HG03060 (cell line): ENCODE data around the gene PTMS.

ENCODE experiments used
- ATAC-seq: cut with Tn5 transposase; IDR thresholded peaks from one replicate; pipeline ENCODE4 v1.9.1; 2021; ENCODE audit warnings: low read depth, moderate number of reproducible peaks; ENCODE audit not compliant: unreplicated experiment

Gene PTMS

GRCh38 chr12:6770600-6770999, 4.4 kb downstream of the PTMS start:
- no peak for ATAC-seq

GRCh38 chr12:6771091-6771495, 4.9 kb downstream of the PTMS start:
- no peak for ATAC-seq

DNA sequence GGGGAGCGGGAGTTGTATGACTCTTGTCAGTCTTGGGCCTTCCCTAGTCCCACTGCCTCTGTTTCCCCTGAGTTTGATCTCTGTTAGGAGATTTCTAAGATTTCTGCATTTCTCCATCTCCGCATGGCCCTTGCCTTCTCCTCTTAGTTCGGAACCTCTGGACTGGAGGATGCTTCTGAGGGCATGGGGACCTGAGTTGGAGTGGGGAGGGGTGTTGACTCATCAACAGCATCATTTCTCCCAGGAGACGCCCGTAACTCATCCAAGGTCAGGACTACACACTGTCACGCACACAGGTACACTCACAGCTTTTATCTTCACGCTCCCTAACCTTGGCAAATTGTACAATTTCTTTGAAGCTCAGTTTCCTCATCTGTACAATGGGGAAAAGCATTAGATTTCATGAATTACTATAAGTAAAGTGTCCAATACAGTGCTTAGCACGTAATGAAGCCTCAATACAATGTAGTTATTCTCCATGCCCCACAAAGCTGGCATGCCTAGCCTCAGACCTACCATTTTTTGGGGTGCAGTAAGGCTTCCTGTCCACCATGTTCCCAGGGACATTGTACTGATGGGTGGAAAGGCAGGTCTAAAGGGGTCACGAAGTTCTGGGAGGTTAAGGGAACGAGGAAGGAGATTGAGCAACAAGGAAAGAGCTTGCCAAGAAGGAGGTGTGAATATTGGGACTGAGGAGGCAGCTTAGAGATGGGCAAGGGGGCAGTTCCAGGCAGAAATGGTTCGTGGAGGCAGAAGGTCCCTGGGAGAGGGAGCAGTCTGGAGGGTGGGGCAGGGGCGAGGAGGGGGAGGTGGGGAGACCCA, 5.6 kb downstream of the PTMS start:
- no peak for ATAC-seq

DNA sequence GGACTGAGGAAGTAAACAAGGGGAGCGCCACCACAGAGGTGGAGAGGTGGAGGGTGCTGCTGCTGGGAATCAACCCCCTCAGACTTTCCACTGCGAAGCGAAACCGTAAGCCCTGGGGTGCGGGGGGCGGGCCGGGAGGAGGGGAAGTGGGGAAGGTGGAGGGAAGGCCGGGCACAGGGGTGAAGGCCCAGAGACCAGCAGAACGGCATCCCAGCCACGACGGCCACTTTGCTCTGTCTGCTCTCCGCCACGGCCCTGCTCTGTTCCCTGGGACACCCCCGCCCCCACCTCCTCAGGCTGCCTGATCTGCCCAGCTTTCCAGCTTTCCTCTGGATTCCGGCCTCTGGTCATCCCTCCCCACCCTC, 6.2 kb downstream of the PTMS start, which contains the start of gene LAG3:
Gene LAG3, plus strand, starts transcription at position 190 of the 365 bp plus-strand sequence. CDS start 333 bp downstream, outside the sequence.
- no peak for ATAC-seq

GRCh38 chr12:6772726-6773589, 6.8 kb downstream of the PTMS start:
- no peak for ATAC-seq

GRCh38 chr12:6773590-6774351, 7.6 kb downstream of the PTMS start:
- ATAC-seq, result no peak

DNA sequence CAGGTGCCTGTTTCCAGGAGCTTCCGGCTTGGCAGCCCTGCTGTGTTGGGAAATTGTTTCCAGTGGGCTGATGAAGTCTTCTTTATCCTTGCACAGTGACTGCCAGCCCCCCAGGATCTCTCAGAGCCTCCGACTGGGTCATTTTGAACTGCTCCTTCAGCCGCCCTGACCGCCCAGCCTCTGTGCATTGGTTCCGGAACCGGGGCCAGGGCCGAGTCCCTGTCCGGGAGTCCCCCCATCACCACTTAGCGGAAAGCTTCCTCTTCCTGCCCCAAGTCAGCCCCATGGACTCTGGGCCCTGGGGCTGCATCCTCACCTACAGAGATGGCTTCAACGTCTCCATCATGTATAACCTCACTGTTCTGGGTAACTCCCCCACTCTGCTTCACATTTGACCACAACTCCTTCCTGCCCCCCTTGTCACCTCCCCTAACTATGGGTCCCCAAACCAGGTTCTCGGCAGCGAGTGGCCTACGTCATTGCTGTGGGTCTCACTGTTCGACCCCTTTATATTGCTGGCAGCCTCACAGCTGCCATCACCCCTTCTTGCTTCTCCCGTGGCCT, 8.4 kb downstream of the PTMS start:
- no peak for ATAC-seq

DNA sequence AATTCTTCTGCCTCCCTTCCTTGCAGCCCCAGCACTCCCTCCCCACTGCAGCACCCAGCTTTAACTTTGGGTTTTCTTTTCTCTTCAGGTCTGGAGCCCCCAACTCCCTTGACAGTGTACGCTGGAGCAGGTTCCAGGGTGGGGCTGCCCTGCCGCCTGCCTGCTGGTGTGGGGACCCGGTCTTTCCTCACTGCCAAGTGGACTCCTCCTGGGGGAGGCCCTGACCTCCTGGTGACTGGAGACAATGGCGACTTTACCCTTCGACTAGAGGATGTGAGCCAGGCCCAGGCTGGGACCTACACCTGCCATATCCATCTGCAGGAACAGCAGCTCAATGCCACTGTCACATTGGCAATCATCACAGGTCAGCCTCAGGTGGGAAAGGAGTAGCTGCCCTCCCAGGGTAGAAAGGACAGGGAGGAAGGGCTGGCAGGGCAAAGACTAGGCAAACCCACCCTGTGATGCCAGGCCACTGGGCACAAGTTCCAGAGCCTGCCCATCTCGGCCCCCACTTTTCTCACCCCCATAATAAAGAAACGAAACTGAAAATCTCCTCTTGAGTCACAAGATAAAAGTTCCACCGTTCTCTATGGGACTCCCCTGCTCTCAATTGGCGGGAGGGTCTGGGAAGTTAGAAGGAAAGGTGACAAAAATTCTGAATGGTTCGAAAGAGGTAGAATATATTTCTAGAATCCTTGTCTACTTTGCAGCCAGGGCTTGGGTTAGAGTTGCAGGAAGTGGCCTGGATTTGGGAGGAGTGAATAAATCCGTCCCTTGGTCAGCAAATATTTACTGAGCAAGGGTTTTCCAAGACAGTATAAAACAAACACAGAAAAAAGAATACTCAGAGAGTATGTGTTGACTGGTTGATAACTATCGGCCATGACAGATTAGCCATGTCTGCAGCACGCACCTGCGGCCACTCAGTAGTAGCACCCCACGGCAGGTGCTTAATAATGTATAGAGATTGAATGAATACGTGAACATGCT, 9.3 kb downstream of the PTMS start:
- no peak for ATAC-seq

DNA sequence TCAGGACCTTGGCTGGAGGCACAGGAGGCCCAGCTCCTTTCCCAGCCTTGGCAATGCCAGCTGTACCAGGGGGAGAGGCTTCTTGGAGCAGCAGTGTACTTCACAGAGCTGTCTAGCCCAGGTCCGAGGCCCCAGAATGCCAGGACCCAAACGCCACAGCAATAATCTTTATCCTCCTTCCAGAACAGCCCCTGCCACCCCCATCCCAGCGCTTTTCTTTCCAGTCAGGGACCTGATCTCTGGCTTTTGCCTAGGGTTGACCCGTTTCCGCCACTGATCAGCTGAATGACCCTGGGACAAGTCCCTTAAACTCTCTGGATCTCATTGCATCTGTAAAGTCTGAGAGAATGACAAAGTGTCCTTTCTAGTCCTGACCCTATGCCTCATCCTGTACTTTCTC, 11.2 kb downstream of the PTMS start:
- ATAC-seq, result no peak

- no peak for ATAC-seq
Observed at GRCh38 chr12:6778217-6778573, 12.0 kb downstream of the PTMS start.

DNA sequence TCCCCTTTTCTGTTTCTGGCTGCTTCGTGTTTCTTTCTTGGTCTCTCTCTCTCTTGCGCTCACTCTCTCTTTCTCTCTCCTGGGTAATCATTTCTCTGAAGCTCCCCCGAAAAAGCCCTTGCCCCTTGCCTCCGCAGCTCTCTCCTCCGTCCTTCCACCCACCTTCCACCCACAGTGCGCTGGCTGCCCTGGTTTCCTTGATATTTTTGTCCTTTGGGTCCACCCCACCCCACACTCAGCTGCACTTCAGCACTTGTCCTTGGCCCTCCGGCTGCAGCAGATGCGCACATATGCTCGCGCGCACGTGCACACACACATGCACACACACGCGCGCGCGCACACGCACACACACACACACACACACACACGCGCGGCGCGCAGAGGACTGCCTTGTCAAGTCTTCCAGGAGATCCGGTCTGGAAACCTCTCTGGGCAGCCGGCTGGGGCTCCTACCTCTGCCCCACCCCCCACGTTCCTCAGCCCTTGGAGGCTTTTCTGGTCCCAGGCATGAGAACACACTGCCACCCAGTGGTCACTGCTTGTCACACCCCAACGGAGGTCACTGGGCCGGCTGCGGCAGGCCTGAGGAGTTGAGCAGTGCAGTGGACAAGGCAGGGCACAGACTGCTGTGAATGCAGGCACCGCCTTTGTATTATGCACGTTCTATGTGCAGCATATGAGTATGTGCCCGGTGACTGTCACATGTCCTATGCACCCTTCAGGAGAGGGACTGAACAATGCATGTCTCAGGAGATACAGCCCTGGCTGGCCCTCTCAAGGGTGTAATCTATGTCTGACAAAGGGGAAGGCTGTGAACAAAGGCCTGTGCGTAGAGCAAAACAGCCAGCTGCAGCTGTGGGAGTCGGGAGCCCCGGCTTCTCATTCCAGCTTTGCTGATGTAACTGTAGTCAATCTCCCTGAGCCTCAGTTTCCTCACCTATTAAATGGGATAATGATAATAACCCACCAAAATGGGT, 12.7 kb downstream of the PTMS start:
- peak; percentile 58 for ATAC-seq

- no peak for ATAC-seq
Observed at GRCh38 chr12:6779708-6780432, 13.7 kb downstream of the PTMS start.

- ATAC-seq, result no peak
Observed at GRCh38 chr12:6780573-6780972, 14.4 kb downstream of the PTMS start.

DNA sequence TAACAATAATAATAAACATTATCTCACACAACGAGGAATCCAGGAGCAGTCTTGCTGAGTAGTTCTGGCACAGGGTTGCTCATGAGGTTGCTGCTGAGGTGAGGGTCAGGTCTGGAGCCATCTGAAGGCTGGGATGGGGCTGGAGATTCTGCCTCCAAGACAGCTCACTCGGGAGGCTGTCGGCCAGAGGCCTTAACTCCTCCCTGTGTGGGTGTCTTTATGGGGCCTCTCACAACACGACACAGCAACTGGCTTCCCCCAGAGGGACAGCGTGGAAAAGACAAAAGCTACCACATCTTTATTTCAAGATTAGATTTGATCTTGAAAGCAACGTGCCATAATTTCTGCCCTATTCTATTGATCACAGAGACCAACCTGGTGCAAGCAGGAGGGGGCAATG, 16.0 kb downstream of the PTMS start:
- no peak for ATAC-seq

- no peak for ATAC-seq
Observed at GRCh38 chr12:6782850-6783566, 16.8 kb downstream of the PTMS start.

DNA sequence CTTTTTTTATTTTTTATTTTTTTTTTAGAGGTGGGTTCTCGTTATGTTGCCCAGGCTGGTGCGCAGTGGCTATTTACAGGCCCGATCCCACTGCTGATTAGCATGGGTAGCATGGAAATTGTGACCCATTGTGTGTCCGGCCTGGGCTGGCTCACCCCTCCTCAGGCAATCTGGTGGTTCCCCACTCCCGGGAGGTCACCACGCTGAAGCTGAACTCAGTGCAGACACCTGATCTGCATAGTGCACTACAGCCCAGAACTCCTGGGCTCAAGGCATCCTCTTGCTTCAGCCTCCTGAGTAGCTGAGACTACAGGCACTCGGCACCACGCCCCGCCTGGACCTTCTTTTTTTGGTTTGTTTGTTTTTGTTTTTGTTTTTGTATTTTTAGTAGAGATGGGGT, 17.7 kb downstream of the PTMS start:
- no peak for ATAC-seq

DNA sequence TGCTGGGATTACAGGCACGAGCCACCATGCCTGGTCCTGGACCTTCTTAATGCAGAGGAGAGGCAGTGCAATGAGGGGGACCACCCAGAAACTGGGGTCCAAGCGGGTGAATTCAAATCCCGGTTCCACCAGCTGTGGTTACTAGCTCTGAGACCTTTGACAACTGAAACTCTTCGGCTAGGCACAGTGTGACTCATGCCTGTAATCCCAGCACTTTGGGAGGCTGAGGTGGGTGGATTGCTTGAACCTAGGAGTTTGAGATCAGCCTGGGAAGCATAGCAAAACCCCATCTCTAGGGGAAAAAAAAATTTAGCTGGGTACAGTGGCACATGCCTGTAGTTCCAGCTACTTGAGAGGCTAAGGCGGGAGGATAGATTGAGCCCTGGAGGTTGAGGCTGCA, 18.1 kb downstream of the PTMS start:
- no peak for ATAC-seq
